Measurements from ENCODE around the gene RTN1. TPM values are rescaled to one million over a fixed set of nuclear protein-coding genes. Genes with fewer than 3 reads are reported as not detected.
A peak's percentile ranks its signal among the peaks of the same experiment; 100 is the strongest.

RTN1 gene
- total and polyA plus RNA-seq, 10 donors: 4.1 to 65.4 (median 40.1) TPM

DNA sequence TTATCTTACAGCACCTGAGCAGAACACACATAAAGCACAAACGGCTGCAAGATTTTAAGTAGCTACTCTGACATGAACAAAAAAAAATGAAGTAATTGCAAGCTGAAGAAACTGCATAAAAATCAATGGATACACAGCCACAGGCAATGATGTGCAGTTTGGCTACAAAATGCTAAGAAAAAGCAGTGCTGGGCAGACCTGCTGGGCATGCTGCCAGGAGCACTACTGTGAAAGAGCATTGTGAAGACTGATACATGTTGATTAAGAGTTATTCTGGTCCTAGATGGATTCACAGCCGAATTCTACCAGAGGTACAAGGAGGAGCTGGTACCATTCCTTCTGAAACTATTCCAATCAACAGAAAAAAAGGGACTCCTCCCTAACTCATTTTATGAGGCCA is 20.1 kb upstream of the RTN1 start:
- H3K27me3 ChIP-seq (replicated peaks in 1 of 7): no peaks in the 10 kb centered on the region
- intact Hi-C loops (cut with DNase I; ENCODE audit: low total_unique reads): no loop called here
- H3K4me3 ChIP-seq: no peak overlapping the region
- H3K27ac ChIP-seq: no peak overlapping the region
- H3K36me3 ChIP-seq: no peaks in the 10 kb centered on the region
- no peaks in the 10 kb centered on the region for H3K9me3 ChIP-seq
- TF ChIP-seq POLR2A (IDR thresholded peaks at IDR 0.05): no peak
- no peak for TF ChIP-seq POLR2AphosphoS5 (IDR thresholded peaks at IDR 0.05)
- TF ChIP-seq, protein P1, sequence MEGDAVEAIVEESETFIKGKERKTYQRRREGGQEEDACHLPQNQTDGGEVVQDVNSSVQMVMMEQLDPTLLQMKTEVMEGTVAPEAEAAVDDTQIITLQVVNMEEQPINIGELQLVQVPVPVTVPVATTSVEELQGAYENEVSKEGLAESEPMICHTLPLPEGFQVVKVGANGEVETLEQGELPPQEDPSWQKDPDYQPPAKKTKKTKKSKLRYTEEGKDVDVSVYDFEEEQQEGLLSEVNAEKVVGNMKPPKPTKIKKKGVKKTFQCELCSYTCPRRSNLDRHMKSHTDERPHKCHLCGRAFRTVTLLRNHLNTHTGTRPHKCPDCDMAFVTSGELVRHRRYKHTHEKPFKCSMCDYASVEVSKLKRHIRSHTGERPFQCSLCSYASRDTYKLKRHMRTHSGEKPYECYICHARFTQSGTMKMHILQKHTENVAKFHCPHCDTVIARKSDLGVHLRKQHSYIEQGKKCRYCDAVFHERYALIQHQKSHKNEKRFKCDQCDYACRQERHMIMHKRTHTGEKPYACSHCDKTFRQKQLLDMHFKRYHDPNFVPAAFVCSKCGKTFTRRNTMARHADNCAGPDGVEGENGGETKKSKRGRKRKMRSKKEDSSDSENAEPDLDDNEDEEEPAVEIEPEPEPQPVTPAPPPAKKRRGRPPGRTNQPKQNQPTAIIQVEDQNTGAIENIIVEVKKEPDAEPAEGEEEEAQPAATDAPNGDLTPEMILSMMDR (IDR thresholded peaks at IDR 0.05 in 8 of 11, conservative IDR thresholded peaks at IDR 0.05 in 3 of 11): no peak
- H3K4me1 ChIP-seq: no peaks in the 10 kb centered on the region
- 68 to 89% (median 77%) methylated on average over 2 of the region's 2 CpGs for WGBS, 5 donors
- no peak for DNase-seq

DNA sequence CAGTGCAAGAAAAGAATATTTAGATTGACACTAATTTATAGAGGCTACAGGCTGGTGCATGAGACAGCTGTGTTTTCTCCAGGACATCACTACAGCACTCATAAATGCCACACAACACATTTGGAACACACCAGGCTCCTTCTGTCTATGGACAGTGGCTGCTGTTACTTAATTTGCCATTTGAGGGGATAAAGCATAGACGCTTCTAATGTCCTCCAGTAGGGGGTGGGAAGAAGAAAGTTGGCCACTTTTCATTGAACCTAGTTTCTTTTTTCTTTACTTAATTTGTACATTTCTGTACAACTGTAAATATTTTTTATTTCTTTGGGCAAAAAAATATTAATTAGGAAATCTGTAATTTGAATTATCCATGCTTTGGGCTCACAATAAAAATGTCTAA is 12.4 kb upstream of the RTN1 start:
- H3K27me3 ChIP-seq (replicated peaks in 1 of 7): peaks cover 0 to 14% (median 0%) of the 10 kb centered on the region in 7 donors
- DNase-seq: no peak
- no peaks in the 10 kb centered on the region for H3K4me1 ChIP-seq
- TF ChIP-seq, protein P1 (IDR thresholded peaks at IDR 0.05 in 8 of 11, conservative IDR thresholded peaks at IDR 0.05 in 3 of 11): peak in 2 of 11 experiments; percentile 16 to 23
- TF ChIP-seq POLR2AphosphoS5 (IDR thresholded peaks at IDR 0.05) (no peak), POLR2A (IDR thresholded peaks at IDR 0.05) (no peak)
- H3K4me3 ChIP-seq: no peak overlapping the region
- H3K36me3 ChIP-seq: no peaks in the 10 kb centered on the region
- intact Hi-C loops (cut with DNase I; ENCODE audit: low total_unique reads): no loop called here
- H3K9me3 ChIP-seq: no peaks in the 10 kb centered on the region
- 33 to 69% (median 52%) methylated on average over 1 of the region's 1 CpG for WGBS, 5 donors
- H3K27ac ChIP-seq: no peak overlapping the region

DNA sequence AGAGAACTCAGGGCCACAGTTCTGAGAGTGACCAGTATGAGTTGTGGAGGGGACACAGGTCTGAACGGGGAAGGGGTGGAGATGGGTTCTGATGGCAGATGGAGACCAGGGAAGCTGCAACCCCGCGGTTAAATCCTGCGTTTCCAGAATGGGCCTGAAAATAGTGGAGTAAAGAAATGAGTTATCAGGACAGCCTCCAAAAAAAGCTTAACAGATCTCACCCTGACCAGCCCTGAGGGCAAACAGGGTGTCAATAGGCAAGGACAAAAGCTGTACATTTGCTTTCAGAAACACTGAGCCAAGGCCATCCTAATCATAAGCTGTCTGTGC is 555 bp upstream of the RTN1 start:
- Histone ChIP-seq H3K27ac (peak overlapping the region; percentile 49 to 87 (median 80)), H3K9me3 (no peaks in the 10 kb centered on the region), H3K4me1 (peaks cover 0 to 27% (median 16%) of the 10 kb centered on the region in 6 donors), H3K27me3 (replicated peaks in 1 of 7) (peaks cover 0 to 62% (median 33%) of the 10 kb centered on the region in 7 donors), H3K36me3 (no peaks in the 10 kb centered on the region), H3K4me3 (peak overlapping the region; percentile 47 to 79 (median 64))
- TF ChIP-seq, protein P1 (IDR thresholded peaks at IDR 0.05 in 8 of 11, conservative IDR thresholded peaks at IDR 0.05 in 3 of 11): no peak
- no peak for TF ChIP-seq POLR2A (IDR thresholded peaks at IDR 0.05)
- TF ChIP-seq POLR2AphosphoS5 (IDR thresholded peaks at IDR 0.05): no peak
- WGBS, 5 donors: 6 to 12% (median 10%) methylated on average over 4 of the region's 4 CpGs
- no peak for DNase-seq
- intact Hi-C loops (cut with DNase I; ENCODE audit: low total_unique reads): no loop called here

DNA sequence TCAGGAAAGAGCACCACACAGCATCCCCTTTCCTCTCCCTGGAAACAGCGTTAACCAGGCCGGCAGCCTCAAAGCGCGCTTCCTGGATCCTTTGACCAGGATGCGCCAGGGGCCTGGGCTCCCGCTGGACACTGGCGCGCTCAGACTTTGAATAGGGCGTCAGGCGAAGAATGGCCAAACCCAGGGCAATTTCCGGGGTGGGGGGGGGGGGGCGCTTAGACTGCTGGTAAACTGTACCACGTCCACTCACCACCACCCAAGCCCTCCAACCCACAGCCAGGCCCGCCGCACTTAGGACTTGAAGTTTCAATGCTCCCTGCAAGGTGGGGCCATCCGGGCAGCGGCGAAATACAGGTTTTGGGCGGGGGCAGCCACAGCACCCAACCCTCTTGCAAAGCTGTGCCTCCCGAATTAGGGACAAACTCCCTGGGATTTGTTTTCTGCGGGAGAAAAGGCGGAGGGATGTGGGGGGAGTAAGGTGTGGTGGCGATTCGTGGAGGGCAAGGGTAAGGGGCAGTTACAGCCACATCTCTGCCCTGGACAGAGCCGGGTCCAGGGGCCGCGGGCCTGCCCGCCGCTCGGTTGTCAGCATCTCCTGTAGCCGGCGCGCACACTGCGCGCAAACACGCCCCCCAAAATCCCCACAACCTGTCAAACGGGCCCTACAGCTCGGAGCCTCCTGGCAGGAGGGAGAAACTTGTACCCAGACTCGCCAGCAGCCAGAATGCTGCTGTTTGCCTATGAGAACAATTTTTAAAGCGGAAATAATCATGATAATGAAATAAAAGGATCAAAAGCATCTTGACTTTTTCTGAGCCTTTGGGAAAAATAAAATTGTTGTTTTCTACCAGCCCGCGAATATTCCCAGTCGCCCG is 958 bp downstream of the RTN1 start:
- DNase-seq: no peak
- WGBS, 5 donors: 18 to 30% (median 23%) methylated on average over 36 to 44 of the region's 44 CpGs

More for the DNA sequence above, 958 bp downstream of the RTN1 start:
- peak; percentile 12 to 38 (median 22) for TF ChIP-seq POLR2AphosphoS5 (IDR thresholded peaks at IDR 0.05)
- TF ChIP-seq, protein P1 (IDR thresholded peaks at IDR 0.05 in 8 of 11, conservative IDR thresholded peaks at IDR 0.05 in 3 of 11): no peak
- H3K27me3 ChIP-seq (replicated peaks in 1 of 7): peaks cover 0 to 59% (median 33%) of the 10 kb centered on the region in 7 donors
- peak overlapping the region; percentile 47 to 79 (median 64) for H3K4me3 ChIP-seq
- no peaks in the 10 kb centered on the region for H3K36me3 ChIP-seq
- intact Hi-C loops (cut with DNase I; ENCODE audit: low total_unique reads): no loop called here
- H3K4me1 ChIP-seq: peaks cover 0 to 27% (median 16%) of the 10 kb centered on the region in 6 donors
- peak overlapping the region in 7 of 8 donors; percentile 61 to 87 (median 82) for H3K27ac ChIP-seq
- H3K9me3 ChIP-seq: no peaks in the 10 kb centered on the region

All from spleen (tissue), 11 donors.